Measurements from ENCODE around the gene RANGAP1.
A peak's percentile ranks its signal among the peaks of the same experiment; 100 is the strongest.

RANGAP1 gene

DNA sequence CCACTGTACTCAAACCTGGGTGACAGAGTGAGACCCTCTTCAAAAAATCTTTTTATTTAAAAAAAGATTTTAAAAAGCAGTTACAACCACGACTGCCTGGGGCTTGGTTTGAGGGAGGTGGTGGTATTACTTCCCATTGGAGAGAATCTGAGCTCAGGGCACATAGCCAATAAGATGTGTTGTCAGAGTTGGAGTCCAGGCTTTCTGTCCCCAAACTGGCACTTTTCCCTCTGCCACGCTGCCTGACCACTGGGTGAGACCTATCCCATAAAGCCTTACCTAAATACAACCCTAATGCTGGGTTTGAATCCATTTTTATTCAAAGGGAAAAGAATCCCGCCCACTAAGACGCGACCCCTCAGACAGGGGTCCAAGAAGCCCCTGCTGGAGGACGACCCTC is 56.8 kb downstream of the RANGAP1 start:
- TF ChIP-seq, protein P1, sequence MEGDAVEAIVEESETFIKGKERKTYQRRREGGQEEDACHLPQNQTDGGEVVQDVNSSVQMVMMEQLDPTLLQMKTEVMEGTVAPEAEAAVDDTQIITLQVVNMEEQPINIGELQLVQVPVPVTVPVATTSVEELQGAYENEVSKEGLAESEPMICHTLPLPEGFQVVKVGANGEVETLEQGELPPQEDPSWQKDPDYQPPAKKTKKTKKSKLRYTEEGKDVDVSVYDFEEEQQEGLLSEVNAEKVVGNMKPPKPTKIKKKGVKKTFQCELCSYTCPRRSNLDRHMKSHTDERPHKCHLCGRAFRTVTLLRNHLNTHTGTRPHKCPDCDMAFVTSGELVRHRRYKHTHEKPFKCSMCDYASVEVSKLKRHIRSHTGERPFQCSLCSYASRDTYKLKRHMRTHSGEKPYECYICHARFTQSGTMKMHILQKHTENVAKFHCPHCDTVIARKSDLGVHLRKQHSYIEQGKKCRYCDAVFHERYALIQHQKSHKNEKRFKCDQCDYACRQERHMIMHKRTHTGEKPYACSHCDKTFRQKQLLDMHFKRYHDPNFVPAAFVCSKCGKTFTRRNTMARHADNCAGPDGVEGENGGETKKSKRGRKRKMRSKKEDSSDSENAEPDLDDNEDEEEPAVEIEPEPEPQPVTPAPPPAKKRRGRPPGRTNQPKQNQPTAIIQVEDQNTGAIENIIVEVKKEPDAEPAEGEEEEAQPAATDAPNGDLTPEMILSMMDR (IDR thresholded peaks at IDR 0.05; ENCODE audit: insufficient read depth, low read length, missing control alignments) = no peak
- POLR2A ChIA-PET = interaction anchor here (0.7 kb wide), 1 partner anchor 306 kb away, joined by 7 read pairs; no protein-coding TSS in a partner anchor

DNA sequence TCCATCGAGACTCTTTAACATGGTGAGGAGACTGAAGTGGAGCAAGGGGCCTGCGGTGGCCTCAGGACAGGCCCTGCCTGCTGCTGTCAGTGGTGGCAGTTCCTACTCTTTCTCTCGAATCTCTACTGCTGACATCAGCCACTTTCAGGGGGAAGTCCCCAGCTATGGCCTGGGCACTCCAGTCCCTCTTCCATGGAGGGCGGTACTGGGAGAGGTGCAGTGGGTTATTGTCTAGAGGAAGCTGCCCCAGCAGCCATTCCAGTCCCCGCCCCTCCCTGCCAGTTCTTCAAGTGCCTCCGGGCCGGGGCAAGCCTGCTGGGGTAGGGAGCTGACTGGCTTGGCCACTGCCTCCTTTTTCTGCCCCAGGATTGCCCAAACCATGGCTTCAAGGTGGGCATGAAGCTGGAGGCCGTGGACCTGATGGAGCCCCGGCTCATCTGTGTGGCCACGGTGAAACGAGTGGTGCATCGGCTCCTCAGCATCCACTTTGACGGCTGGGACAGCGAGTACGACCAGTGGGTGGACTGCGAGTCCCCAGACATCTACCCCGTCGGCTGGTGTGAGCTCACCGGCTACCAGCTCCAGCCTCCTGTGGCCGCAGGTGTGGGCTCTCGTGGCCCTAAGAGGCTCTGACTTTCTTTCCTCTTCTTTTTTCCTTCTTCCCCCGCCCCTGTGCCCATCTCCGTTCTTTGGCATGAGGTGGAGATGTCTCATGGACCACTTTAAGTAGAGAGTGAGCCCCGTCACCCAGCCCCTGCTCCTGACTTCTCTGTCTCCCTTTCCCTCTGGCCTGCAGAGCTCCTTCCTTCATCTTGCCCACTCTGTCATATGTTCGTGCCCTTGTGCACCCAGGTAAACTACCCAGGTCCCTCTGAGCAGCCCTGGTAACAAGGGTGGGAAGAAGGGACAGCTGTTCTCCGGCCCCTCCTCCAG is 59.0 kb downstream of the RANGAP1 start:
- CTCF ChIA-PET = interaction anchor here (1.2 kb wide), 1 partner anchor 10 kb away, joined by 9 read pairs; no protein-coding TSS in a partner anchor

More for the DNA sequence above, 56.8 kb downstream of the RANGAP1 start:
- CTCF ChIA-PET = interaction anchor here (1.1 to 1.8 kb wide), 3 partner anchors 9 to 307 kb away, joined by 3 to 4 read pairs (median 4); no protein-coding TSS in a partner anchor
- no peak for DNase-seq (ENCODE audit: low read depth, low spot score)
- H3K4me3 ChIP-seq (ENCODE audit: low read depth, low read length) = no peak overlapping the region

DNA sequence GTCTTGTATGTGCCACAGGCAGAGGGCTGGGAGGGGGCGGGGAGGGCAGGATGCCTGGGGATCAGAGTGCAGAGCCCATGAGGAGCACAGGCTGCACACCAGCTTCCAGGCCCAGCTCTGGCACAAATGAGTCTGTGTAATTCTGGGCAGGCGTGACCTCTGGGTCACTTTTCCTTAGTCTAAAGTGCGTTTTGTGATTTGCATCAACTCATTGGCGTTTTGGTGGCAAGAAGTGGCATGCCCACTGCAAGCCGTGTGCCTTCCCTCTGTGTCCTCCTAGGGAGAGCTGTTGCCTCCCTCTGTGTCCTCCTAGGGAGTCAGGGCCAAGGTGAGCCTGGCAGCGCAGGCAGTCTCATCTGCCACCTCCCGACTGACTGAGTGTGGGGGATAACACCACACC is 62.5 kb downstream of the RANGAP1 start:
- no peak overlapping the region for H3K4me3 ChIP-seq (ENCODE audit: low read depth, low read length)
- TF ChIP-seq, protein P1 (IDR thresholded peaks at IDR 0.05; ENCODE audit: insufficient read depth, low read length, missing control alignments) = no peak
- ChIA-PET POLR2A (no interaction called here), CTCF (no interaction called here)
- DNase-seq (ENCODE audit: low read depth, low spot score) = no peak

More for the DNA sequence above, 59.0 kb downstream of the RANGAP1 start:
- no peak for DNase-seq (ENCODE audit: low read depth, low spot score)
- POLR2A ChIA-PET = no interaction called here
- TF ChIP-seq, protein P1 (IDR thresholded peaks at IDR 0.05; ENCODE audit: insufficient read depth, low read length, missing control alignments) = no peak
- H3K4me3 ChIP-seq (ENCODE audit: low read depth, low read length) = no peak overlapping the region

DNA sequence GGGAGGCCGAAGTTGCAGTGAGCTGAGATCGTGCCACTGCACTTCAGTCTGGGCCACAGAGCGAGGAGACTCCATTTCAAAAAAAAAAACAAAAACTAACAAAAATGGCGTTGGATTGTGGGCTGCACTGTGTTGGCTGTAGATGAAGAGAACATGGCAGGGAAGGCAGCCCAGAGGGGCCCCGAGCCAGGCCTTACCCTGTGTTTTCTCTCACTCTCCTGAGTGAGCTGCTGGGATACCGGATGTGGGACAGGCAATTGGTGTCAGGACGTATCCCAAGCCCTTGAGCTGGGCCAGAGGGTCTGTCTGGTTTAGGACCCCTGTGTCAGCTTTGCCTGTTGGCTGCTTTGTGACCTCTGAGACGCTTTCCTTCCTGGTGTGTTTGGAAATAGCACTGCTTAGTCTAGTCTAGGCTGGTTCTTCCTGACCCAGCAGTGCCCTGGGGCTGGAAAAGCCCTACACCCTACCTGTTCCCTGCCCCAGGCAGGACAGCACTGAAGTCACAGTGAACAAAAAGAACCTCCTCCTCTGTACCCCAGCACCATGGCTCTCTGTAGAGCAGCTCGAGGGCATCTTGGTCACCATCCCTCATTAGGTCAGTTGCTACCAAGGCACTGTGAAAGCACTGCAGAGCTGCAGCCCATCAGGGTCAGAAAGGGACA is 63.0 kb downstream of the RANGAP1 start:
- POLR2A ChIA-PET = interaction anchor here (0.5 kb wide), 1 partner anchor 9 kb away, joined by 3 read pairs; no protein-coding TSS in a partner anchor
- DNase-seq (ENCODE audit: low read depth, low spot score) = no peak
- CTCF ChIA-PET = interaction anchor here (0.7 kb wide), 1 partner anchor 14 kb away, joined by 3 read pairs; no protein-coding TSS in a partner anchor
- no peak overlapping the region for H3K4me3 ChIP-seq (ENCODE audit: low read depth, low read length)
- TF ChIP-seq, protein P1 (IDR thresholded peaks at IDR 0.05; ENCODE audit: insufficient read depth, low read length, missing control alignments) = no peak

DNA sequence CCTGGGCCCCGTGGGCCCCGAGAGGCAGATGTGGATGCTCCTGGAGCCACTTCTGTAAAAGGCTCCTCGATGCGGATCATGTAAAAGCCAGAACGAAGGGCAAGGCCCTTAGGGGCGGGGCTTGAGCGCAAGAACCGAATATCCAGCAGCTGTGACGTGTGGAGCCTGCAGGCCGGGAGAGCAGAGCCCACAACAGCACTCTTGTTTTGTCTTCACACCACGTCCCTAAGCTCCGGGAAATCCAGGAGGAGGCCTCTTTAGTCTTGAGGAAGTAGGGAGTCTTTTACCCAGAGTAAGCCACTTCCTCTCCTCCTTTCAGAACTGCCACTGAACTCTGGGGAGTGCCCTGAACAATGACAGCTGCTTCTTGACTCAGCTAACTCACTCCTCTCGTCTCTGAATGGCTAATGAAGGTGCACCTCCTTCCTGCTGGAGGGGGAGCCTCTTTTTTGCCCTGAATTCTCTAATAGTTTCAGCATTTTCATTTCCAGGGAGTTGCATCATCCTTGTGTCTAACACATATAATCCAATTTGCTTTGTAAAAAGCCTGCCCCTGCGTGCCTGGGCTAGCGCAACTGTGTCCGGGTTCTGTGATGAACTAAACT is 68.3 kb downstream of the RANGAP1 start:
- ChIA-PET POLR2A (no interaction called here), CTCF (interaction anchor here (1.3 to 1.7 kb wide), 2 partner anchors 10 to 294 kb away, joined by 4 read pairs; no protein-coding TSS in a partner anchor)
- H3K4me3 ChIP-seq (ENCODE audit: low read depth, low read length) = no peak overlapping the region
- peak; percentile 51 for DNase-seq (ENCODE audit: low read depth, low spot score)
- TF ChIP-seq, protein P1 (IDR thresholded peaks at IDR 0.05; ENCODE audit: insufficient read depth, low read length, missing control alignments) = no peak
